ENCODE results near the gene PHLDA3.

- TF ChIP-seq CTCF (IDR thresholded peaks at IDR 0.05; ENCODE audit: insufficient read depth, low read length, poor library complexity, severe bottlenecking) (no peak), EZH2phosphoT487 (conservative IDR thresholded peaks at IDR 0.05; ENCODE audit: low read length) (no peak)
These were observed 42.5 kb upstream of the PHLDA3 start for GRCh38 chr1:201511396-201511940.

All from SU-DHL-6 (cell line).